Measurements from ENCODE around the gene MRPL34.
"Not testable (repeated sequence)": the region's sequence is repeated elsewhere in the genome, so short reads cannot be mapped to it uniquely, and the experiment has no call there.

MRPL34 gene

DNA sequence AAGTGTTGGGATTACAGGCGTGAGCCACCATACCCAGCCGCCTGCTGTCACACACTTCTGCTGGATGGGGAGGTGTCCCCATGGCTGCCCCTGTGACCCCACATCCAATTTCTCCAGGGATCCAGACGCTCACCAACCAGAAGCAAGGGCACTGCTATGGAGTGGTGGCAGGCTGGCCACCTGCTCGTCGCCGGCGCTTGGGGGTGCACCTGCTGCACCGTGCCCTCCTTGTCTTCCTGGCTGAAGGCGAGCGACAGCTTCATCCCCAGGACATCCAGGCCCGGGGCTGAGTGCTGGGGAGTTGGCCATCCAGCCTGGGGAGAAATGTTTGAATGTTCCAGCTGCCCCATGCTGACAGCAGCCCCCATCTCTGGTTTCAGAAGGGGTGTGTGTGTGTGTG, 19.4 kb upstream of the MRPL34 start:
- DNase-seq: no peak

DNA sequence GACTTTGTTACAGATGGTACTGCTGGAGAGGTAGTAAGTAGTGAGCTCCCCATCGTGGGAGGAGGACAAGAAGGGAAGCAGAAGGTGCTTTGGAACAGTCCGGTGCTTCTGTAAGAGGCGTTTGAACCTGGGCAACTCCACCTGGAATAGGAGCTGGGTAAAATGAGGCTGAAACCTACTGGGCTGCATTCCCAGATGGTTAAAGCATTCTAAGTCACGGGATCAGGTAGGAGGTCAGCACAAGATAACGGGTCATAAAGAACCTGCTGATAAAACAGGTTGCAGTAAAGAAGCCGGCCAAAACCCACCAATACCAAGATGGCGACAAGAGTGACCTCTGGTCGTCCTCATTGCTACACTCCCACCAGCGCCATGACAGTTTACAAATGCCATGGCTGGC, 18.9 kb upstream of the MRPL34 start:
- no peak for DNase-seq

DNA sequence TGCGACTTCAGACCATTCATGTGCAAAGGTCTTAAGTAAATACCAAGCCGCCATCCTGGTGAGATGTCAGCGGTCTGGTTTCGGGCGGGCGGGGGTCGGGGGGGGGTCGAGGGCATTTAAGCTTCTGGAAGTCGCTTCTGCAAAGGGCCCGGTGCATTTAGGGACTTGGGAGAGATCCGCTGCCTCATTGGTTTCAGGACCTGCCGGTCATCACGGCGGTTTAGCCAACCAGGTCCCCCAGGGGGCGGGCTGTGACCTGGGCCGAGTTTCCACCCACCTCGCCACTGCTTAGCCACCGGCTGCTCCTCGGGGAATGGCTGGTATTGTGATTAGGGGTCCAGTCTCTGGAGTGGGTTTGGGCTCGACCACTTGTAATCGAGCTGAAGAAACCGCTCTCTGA, 16.2 kb upstream of the MRPL34 start:
- DNase-seq: no peak

DNA sequence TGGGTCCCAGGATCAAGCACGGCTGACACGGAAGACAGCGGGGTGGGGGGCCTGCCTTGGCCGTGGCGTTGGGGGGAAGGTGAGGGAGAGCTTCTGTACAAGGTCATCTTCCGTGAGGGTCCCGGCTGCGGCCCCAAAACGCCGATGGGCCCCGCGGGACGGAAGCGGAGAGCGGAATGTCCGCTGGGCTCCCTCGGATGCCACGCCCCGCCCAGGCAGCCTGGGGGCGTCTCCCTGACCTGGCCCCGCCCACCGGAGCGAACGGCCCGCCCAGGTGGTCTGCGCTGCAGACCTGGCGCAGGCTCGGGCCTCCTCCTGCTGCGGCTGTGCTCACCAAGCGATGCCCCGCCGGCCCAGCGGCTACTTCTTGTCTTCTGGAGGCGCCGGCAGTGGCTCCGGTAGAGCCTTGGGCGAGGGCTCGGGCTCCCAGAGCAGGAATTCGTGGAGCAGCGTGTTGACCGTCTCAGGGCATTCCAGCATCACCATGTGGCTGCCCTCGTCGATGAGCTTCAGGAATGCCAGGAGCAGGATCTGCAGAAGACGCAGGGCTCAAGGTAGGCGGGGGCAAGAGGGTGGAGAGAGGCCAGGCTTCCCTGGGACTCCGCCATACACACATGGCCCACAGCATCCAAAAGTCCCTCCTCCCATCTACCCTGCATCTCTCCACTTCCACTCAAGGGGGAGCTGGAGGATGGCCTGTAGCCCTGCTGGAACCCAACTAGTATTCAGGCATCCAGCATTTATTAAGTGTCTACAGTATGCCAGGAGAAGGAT, 13.2 kb upstream of the MRPL34 start:
- peak; percentile 79 to 85 for DNase-seq

DNA sequence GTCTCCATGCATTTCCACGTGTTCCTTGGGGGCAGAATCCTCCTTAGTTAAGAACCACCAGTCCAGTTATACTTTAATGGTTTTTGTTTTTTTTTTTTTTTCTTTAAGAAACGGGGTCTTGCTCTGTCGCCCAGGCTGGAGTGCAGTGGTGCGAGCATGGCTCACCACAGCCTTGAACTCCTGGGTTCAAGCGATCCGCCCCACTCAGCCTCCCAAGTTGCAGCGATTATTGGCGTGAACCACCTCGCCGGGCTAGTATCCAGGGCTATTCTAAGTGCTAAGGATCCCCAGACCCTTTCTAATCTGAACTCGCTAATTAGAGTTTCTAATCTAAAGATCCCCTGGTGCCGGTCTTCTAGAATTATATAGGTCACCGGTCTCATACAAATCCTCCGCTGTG, 12.1 kb upstream of the MRPL34 start:
- no peak for DNase-seq

DNA sequence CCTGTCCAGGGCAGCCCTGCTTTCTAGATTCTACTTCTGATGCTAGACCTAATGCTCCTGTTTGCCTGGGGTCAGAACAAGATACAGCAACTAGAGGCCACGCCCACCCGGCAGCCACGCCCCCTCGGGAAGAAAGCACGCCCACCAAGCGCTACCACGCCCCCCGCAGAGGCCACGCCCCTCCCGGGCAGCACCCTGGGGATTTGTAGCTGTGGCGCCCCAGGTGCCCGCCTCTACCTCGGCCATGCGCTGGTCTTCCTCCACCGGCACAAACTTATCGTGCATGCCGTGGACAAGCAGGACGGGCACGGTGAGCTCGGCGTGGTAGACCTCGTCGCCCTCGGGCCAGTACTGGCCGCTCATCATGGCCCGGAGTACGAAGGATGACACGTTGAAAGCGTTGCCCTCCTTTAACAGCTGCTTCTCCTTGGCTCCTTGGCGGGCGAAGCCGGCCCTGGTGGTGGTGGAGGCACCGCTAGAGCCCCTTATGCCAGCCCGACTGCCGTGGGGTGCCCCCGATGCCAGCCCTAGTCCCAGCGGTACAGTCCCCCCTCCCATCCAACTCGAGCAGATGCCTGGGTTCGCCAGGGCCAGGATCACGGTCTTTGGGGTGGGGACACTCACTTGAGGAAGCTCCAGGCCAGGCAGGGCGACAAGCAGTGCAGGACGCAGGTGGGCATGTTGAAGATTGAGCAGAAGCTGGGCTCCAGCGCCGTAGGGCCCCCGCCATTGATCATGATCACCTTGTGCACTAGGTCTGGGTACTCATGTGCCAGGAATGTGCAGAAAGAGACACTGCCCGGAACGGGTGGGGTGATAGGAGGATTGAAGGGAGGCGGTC, 11.4 kb upstream of the MRPL34 start:
- DNase-seq: peak; percentile 35 to 49

DNA sequence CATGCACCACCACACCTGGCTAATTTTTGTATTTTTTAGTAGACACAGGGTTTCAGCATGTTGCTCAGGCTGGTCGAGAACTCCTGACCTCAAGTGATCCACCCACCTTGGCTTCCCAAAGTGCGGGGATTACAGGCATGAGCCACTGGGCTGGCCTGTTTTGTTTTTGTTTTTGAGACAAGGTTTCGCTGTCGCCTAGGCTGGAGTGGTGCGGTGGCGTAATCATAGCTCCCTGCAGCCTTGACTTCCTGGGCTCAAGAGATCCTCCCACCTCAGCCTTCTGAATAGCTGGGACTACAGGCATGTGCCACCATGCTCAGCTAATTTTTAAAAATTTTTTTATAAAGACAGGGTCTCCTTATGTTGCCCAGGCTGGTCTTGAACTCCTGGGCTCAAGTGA, 10.1 kb upstream of the MRPL34 start:
- DNase-seq: not testable (repeated sequence)

DNA sequence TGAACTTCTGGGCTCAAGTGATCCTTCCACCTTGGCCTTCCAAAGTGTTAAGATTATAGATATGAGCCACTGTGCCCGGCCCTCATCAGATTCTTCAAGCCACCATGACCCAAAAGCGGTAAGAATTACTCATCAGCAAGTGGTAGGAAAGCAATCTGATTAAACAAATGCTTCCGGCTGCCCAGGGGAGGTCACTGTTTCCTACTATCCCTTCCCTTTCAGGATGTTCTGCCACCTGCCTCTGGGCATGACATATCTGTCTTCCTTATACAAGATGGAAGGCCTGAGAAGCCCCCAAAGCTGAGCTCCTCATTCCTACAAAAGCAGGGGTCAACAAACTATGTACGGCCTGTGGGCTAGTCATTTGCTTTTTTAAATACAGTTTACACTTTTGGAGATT, 9.4 kb upstream of the MRPL34 start:
- DNase-seq: peak in 1 of 2 experiments; percentile 25

DNA sequence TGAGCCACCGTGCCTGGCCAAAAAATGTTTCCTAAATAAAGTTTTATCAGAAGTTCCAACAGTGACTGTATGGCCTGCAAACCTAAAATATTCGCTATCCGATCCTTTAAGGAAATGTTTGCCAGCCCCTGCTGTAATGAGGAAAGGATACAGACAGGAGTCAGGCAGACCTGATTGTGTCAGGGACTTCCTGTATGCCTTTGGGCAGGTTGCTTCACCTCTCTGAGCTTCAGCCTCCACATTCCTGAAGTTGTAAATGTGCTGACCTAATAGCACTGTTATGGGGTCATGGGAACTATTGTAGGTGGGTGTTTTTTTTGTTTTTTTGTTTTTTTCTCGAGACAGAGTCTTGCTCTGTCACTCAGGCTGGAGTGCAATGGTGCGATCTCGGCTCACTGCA, 8.7 kb upstream of the MRPL34 start:
- no peak for DNase-seq

DNA sequence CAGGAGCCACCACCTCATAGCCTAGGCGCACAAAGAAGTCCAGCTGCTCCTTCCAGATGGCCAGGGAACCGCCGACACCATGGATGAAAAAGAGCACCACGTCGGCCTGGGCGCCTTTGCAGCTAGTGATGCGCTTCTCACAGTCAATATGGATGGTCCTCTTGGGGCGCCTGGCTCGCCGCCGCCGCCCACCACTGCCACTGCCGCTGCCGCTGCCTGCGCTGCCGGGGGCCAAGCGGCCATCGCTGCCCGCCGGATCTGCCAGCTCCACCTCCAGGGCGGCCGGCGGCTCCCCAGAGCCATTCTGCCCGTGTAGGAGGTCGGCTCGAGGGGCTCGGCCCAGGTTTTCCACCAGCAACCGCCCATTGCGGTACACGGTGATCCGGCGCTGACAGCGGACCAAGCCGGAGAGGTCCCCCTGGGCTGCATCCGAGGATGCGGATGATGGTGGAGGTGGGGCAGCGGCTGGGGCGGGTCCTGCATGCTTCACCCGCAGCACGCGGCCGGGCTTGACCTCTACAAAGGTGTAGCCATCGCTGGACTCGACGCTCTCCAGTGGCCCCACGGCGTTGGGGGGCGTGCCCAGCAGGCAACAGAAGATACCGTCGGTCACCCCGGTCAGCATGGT, 4.6 kb upstream of the MRPL34 start:
- no peak for DNase-seq

DNA sequence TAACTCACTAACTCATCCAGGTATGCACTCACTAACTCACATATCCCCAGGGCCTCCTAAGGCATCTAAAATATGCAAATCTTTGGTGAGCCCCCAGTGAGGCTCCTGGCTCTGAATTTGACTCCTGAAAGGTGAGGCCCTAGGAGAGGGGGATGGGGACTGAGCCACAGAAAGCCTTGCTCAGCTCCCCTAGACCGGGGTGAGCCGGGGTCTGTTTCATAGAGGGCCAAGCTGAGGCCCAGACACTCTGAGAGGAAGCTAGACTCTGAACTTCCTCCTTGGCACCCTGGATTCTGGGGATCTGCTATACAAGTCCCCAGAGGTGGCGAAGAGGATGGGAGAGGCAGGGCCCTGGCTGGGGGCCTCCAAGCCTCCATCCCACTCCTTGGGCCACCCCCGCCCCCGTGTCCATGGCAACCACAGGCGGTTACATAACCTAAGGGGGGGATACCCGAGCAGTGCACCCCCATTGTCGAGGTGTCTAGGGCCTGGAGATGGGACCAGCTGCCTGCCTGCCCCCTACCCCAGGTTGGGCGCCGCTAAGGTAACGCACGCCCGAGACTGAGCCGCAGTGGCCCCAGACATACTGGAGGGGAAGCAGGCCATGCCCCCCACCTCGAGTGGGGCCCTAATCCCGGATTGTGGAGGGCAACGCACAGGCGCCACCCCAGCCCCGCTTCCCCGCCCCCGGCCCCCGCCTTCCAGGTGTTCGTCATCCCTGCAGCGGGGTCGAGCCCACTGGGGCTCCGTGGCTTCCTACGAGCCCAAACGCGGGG, 3.1 kb upstream of the MRPL34 start:
- DNase-seq: peak; percentile 76 to 81

DNA sequence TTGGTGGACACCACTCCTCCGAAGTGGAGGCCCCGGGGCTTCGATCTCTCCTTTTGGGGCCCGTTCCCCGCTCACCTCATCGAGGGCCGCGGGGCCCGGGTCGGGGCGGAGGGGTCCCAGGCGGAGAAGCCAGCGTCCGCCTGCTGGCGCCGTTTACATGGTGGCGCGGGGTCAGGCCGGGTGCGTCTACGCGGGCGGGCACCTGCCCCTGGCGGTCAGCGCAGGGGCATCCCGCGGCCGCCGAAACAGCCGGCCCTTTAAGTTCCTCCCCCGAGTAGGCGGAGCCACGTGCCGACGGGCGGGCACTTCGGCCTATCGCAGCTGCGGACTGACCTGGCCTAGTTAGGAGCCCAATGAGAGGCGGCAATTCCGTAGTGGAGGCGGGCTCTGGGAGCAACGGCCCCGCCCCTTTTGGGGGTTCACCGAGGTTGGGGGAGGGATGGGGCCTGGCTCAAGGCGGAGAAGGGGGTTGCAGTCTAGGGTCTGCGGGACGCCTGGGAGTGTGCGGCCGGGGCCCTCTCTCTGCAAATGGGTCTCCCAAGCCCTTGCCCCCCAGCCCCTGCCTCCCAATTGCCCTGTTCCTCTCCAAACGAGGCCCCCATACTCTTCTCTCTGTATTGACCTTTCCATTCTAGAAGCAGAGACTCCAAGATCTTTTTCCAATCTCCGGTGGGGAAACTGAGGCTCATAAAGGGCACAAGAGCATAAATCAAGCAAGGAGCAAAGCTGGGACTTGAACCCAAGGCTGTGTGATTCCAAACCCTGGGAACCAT, 2.3 kb upstream of the MRPL34 start, which contains the start of gene ABHD8:
Gene ABHD8 (minus strand): TSS at position 259 of the 773 bp plus-strand sequence. CDS start 1,809 bp downstream, outside the sequence.
- peak; percentile 90 to 91 for DNase-seq

DNA sequence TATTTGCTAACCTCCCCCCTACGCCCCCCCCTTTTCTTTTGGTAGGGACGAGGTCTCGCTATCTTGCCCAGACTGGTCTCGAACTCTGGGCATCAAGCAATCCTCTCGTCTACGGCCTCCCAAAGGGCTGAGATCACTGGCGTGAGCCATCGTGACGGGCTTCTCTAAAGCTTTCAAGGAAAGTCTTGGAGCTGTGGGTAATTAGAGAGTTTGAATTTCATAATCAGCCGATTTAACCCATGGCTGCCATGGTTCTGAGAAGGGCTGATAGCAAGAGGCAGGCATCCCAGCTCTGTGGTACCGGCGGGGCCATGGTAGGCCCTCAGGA, 1.8 kb upstream of the MRPL34 start:
- DNase-seq: no peak

DNA sequence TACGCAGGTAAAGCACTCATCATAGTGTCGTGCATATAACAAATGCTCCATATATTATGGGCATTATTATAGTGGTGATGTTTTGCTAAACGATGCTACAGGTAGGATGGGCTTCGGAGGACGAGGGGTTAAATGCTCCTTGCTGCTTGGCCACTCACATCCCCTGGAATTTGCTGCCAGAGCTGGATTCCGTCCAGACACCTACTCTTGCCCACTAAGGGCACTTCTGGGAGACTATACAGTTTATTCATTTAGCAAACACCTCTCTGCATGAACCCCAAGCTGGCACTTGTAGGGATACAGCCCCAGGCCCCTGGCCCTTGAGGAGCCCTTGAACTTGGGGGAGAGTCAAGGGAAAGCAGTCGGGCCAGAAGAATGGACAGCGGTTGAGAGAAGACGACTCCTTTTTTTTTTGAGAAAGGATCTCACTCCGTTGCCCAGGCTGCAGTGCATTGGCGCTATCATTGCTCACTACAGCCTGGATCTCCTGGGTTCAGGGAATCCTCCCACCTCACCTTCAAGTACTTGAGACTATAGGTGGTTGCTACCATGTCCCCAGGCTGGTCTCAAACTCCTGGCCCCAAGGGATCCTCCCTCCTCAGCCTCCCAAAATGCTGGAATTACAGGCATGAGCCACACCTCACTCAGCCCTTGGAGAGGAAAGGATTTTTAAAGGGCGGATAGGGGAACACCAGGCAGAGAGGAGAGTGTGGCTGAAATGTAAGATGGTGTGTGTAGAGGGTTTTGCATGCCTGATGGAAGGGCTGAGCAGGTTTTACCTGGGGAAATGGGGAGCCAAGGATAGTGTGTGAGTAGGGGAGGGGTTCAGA, 1.1 kb upstream of the MRPL34 start:
- no peak for DNase-seq

DNA sequence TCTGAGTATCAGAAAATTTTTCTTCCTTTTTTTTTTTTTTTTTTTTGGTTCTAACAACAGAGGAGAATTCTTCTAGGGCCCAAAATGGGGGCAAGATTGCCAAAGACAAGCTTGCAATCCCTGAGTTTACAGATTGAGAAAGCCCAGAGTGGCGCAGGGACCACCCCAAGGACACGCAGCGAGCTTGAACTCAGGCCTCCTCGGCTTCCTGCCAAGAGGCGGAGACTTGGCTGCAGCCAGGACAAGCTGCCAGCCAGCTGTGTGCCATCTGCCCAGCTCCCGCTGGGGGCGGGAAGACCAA, 506 bp upstream of the MRPL34 start:
- DNase-seq: no peak

DNA sequence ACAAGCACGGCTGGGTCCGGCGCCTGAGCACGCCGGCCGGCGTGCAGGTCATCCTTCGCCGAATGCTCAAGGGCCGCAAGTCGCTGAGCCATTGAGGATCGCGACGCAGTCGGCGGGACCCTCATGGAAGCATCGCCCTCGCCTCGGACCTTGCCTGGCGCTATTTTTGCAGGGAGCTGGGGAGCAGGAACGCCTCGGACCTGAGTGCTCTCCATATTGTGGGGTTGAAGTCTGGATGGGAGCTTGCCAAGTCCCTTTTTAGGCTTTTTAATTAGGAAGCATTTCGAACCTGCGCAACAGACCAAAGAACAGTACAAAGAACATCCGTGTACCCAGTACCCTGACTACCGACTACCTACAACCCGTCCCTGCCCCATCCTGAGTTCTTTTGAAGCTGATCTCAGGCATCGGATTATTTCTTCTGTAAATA, 628 bp downstream of the MRPL34 start:
- peak; percentile 17 to 34 for DNase-seq

DNA sequence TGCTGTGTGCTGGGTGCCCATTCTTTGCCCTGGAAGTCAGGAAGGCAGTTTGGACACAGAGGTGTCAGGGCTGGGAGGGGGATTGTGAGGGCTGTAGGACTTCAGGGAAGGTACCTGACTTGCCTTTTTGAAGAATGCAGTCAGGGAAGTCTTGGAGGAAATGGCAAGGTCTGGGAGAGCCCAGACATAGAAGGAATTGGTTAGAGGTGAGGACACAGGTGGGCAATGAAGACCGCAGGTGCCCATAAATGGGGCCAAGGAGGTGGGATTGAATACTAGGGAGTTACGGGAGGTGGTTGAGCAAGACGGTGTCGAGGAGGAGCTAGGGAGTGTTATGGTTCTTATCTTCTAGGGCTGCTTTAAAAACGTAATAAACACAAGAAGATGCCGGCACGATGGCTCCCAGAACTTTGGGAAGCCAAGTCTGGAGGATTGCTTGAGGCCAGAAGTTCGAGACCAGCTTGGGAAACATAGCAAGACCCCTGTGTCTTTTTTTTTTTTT, 2.3 kb downstream of the MRPL34 start:
- no peak for DNase-seq

DNA sequence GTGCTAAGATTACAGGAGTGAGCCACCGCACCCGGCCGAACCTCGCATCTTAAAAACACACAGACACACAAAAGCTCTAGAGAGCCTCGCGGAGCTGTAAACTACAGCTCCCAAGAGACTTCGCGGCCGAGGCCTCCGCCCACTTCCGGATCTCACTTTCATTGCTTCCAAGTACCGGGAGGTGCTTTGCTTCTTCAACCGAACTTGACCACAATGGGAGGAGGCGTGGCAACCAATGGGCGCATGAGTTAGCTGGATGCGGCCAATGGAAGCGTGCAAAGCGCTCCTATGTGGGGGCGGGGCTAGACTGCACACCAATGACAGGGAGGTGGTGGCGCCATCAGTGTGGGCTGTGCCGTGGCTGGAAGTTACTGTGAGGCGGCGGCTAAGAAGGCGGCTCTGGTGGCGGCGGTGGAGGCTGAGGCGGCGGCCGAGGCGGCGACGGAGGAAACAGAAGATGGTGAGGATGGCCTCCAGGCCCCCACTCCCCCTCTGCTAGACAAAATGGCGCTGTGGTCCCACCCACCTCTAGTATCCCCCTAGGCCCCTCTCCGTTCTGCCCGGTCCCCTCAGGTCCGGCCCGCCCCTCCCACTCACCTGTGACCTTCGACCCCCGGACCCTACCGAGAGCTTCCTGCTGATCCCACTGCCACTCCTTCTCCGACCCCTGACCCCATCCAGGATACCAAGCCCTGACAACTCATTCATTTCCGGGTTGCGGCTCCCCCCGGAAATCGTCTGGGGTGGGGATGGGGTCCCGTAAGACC, 3.7 kb downstream of the MRPL34 start, which contains the start of gene DDA1:
Gene DDA1 (plus strand): TSS at position 366 of the 767 bp plus-strand sequence. CDS start 92 bp downstream, at position 458.
- peak; percentile 99 for DNase-seq

DNA sequence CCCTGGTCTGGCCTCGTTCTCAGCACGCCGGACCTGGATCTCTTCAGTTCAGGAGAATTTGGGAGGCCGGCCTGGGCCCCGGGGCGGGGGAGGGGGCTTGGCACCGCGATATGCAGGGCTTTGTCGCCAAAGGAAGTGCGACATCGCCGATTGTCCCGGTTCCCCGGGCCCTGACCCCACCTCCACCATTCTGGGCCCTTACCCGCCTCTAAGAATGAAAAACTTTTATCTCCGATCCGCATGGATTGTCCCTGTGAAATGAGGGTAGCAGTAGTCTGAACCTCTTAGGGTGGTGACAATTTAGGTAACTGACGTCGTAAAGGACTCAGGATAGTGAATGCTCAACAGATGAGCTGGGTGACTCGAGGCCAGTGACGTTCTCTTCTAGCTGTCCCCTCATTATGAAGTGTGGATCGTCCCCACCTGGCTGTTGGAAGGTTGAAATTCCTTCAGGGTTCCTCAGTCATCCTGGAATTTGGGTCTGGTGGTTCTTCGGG, 4.3 kb downstream of the MRPL34 start:
- peak in 1 of 2 experiments; percentile 2 for DNase-seq
